Measurements from ENCODE around the gene GCNT2.

Gene GCNT2

GRCh38 chr6:10626154-10626741, 105.1 kb downstream of the GCNT2 start:
- H3K4me3 ChIP-seq (ENCODE audit: low read depth, low read length), result no peak overlapping the region
- no peaks in the 10 kb centered on the region for H3K79me2 ChIP-seq
- H3K9ac ChIP-seq, result no peak overlapping the region
- no peak for TF ChIP-seq CTCF (IDR thresholded peaks at IDR 0.05)
- no peaks in the 10 kb centered on the region for H3K27me3 ChIP-seq (ENCODE audit: control insufficient read depth, insufficient read depth, low read length)
- H3K4me2 ChIP-seq (ENCODE audit: low read length), result no peak overlapping the region
- no peaks in the 10 kb centered on the region for H3K36me3 ChIP-seq (ENCODE audit: control insufficient read depth, insufficient read depth, low read length)
- no peak overlapping the region for H2AFZ ChIP-seq
- no peak overlapping the region for H3K27ac ChIP-seq
- H3K9me3 ChIP-seq (ENCODE audit: control insufficient read depth, low read length), result no peaks in the 10 kb centered on the region
- H3K4me1 ChIP-seq, result no peaks in the 10 kb centered on the region

GRCh38 chr6:10627800-10628199, 106.6 kb downstream of the GCNT2 start:
- Histone ChIP-seq H3K79me2 (no peaks in the 10 kb centered on the region), H3K4me1 (no peaks in the 10 kb centered on the region), H3K9me3 (ENCODE audit: control insufficient read depth, low read length) (no peaks in the 10 kb centered on the region), H3K27me3 (ENCODE audit: control insufficient read depth, insufficient read depth, low read length) (no peaks in the 10 kb centered on the region), H3K4me2 (ENCODE audit: low read length) (no peak overlapping the region), H3K4me3 (ENCODE audit: low read depth, low read length) (no peak overlapping the region), H3K36me3 (ENCODE audit: control insufficient read depth, insufficient read depth, low read length) (no peaks in the 10 kb centered on the region), H3K27ac (no peak overlapping the region), H3K9ac (no peak overlapping the region), H2AFZ (no peak overlapping the region)
- TF ChIP-seq CTCF (IDR thresholded peaks at IDR 0.05), result no peak

- no peak overlapping the region for H3K9ac ChIP-seq
Observed at GRCh38 chr6:10630178-10630577, 109.0 kb downstream of the GCNT2 start.

GRCh38 chr6:10633216-10633615, 112.1 kb downstream of the GCNT2 start:
- Histone ChIP-seq H3K36me3 (ENCODE audit: control insufficient read depth, insufficient read depth, low read length) (no peaks in the 10 kb centered on the region), H3K9me3 (ENCODE audit: control insufficient read depth, low read length) (no peaks in the 10 kb centered on the region), H3K79me2 (no peaks in the 10 kb centered on the region), H3K4me2 (ENCODE audit: low read length) (no peak overlapping the region), H3K27me3 (ENCODE audit: control insufficient read depth, insufficient read depth, low read length) (no peaks in the 10 kb centered on the region), H3K27ac (no peak overlapping the region), H2AFZ (no peak overlapping the region), H3K4me1 (no peaks in the 10 kb centered on the region), H3K9ac (no peak overlapping the region), H3K4me3 (ENCODE audit: low read depth, low read length) (no peak overlapping the region)
- no peak for TF ChIP-seq CTCF (IDR thresholded peaks at IDR 0.05)

More at GRCh38 chr6:10630178-10630577, 109.0 kb downstream of the GCNT2 start:
- Histone ChIP-seq H3K4me3 (ENCODE audit: low read depth, low read length) (no peak overlapping the region), H3K4me1 (no peaks in the 10 kb centered on the region), H2AFZ (no peak overlapping the region), H3K36me3 (ENCODE audit: control insufficient read depth, insufficient read depth, low read length) (no peaks in the 10 kb centered on the region), H3K27me3 (ENCODE audit: control insufficient read depth, insufficient read depth, low read length) (no peaks in the 10 kb centered on the region), H3K27ac (no peak overlapping the region), H3K79me2 (no peaks in the 10 kb centered on the region), H3K9me3 (ENCODE audit: control insufficient read depth, low read length) (no peaks in the 10 kb centered on the region), H3K4me2 (ENCODE audit: low read length) (no peak overlapping the region)
- TF ChIP-seq CTCF (IDR thresholded peaks at IDR 0.05), result no peak

GRCh38 chr6:10640412-10640811, 119.3 kb downstream of the GCNT2 start:
- no peak for TF ChIP-seq CTCF (IDR thresholded peaks at IDR 0.05)
- no peaks in the 10 kb centered on the region for H3K27me3 ChIP-seq (ENCODE audit: control insufficient read depth, insufficient read depth, low read length)
- no peaks in the 10 kb centered on the region for H3K4me1 ChIP-seq
- no peak overlapping the region for H3K9ac ChIP-seq
- H3K4me3 ChIP-seq (ENCODE audit: low read depth, low read length), result no peak overlapping the region
- H2AFZ ChIP-seq, result no peak overlapping the region
- no peak overlapping the region for H3K4me2 ChIP-seq (ENCODE audit: low read length)
- H3K9me3 ChIP-seq (ENCODE audit: control insufficient read depth, low read length), result no peaks in the 10 kb centered on the region
- H3K79me2 ChIP-seq, result no peaks in the 10 kb centered on the region
- H3K36me3 ChIP-seq (ENCODE audit: control insufficient read depth, insufficient read depth, low read length), result no peaks in the 10 kb centered on the region
- H3K27ac ChIP-seq, result no peak overlapping the region

Data from parathyroid adenoma (tissue), 2 donors.